ENCODE measurements around the gene STARD7.

Gene STARD7

DNA sequence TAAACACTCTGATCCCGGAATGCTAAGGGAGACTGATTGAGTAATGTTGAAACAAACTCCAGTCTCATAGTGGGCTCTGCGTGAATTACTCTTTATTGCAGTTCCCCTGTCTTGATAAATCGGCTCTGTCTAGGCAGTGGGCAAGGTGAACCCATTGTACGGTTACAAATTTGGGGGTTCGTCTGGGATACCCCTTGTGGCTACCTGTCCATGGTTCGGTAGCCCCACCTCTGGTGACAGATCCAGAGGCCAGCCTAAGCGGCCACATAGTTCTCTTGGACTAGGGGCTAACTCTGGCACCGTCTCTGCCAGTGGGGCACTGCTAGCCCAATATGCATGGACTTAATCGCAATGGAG is 1.1 kb upstream of the STARD7 start:
- no peaks in the 10 kb centered on the region for H3K9me3 ChIP-seq (ENCODE audit: insufficient read depth, low read depth, low read length)
- H3F3A ChIP-seq (ENCODE audit: low read depth), result no peaks in the 10 kb centered on the region
- TF ChIP-seq, protein P1, sequence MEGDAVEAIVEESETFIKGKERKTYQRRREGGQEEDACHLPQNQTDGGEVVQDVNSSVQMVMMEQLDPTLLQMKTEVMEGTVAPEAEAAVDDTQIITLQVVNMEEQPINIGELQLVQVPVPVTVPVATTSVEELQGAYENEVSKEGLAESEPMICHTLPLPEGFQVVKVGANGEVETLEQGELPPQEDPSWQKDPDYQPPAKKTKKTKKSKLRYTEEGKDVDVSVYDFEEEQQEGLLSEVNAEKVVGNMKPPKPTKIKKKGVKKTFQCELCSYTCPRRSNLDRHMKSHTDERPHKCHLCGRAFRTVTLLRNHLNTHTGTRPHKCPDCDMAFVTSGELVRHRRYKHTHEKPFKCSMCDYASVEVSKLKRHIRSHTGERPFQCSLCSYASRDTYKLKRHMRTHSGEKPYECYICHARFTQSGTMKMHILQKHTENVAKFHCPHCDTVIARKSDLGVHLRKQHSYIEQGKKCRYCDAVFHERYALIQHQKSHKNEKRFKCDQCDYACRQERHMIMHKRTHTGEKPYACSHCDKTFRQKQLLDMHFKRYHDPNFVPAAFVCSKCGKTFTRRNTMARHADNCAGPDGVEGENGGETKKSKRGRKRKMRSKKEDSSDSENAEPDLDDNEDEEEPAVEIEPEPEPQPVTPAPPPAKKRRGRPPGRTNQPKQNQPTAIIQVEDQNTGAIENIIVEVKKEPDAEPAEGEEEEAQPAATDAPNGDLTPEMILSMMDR (conservative IDR thresholded peaks at IDR 0.05; ENCODE audit: low read length), result no peak
- no peak for TF ChIP-seq EZH2phosphoT487 (IDR thresholded peaks at IDR 0.05; ENCODE audit: borderline replicate concordance)
- H3K4me2 ChIP-seq (ENCODE audit: low read depth, low read length, poor library complexity, severe bottlenecking), result peak overlapping the region; percentile 90
- H4K20me1 ChIP-seq (ENCODE audit: insufficient read depth, low read length, poor library complexity, severe bottlenecking), result peaks cover 32% of the 10 kb centered on the region
- H3K4me3 ChIP-seq (ENCODE audit: low read length, poor library complexity, severe bottlenecking), result peak overlapping the region; percentile 95
- no peaks in the 10 kb centered on the region for H3K36me3 ChIP-seq (ENCODE audit: insufficient read depth, low read length)
- H2AFZ ChIP-seq (ENCODE audit: low read length), result no peak overlapping the region
- peak overlapping the region; percentile 94 for H3K9ac ChIP-seq (ENCODE audit: low read depth, low read length, poor library complexity, severe bottlenecking)
- H3K79me2 ChIP-seq (ENCODE audit: insufficient read depth, low read length), result peaks cover 64% of the 10 kb centered on the region
- no peaks in the 10 kb centered on the region for H3K9me2 ChIP-seq (replicated peaks; ENCODE audit: low read depth, low read length)
- H3K27me3 ChIP-seq (ENCODE audit: insufficient read depth, low read length, poor library complexity, severe bottlenecking), result no peaks in the 10 kb centered on the region
- peaks cover 39% of the 10 kb centered on the region for H3K4me1 ChIP-seq (ENCODE audit: insufficient read depth, low read length, poor library complexity, severe bottlenecking)

DNA sequence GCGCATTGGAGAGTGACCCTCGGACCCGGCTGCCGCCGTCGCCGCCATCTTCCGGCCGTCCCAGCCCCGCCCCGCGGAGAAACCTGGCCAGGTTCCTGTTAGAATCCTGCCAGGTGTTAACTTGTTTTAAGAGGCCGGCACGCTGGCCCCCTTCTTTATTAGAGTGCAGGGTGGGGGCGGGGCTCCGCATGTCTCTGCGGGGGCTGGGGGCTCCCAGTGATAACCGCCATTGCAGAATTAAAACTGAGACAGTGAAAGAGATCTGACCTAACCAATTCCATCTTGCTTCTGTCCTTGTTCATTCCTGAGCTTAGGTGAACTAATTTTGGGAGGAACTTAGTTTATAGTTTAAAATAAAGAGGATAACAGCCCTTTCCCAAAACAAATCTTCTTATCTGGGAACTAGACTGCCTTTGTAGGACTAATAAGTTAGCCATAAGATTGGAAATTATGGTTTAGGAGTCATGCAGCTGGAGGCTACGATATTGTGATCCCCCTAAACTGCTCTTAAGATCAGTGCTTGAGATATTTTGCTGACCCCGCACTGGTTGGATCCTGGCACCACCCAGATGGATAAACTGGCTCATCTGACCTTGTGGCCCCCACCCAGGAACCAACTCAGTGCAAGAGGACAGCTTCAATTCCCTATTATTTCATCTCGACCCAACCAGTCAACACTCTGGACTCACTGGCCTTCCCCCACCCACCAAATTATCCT is 543 bp upstream of the STARD7 start:
- Histone ChIP-seq H4K20me1 (ENCODE audit: insufficient read depth, low read length, poor library complexity, severe bottlenecking) (peaks cover 38% of the 10 kb centered on the region), H3K79me2 (ENCODE audit: insufficient read depth, low read length) (peaks cover 69% of the 10 kb centered on the region), H3K4me2 (ENCODE audit: low read depth, low read length, poor library complexity, severe bottlenecking) (peak overlapping the region; percentile 90), H3K9ac (ENCODE audit: low read depth, low read length, poor library complexity, severe bottlenecking) (peak overlapping the region; percentile 94), H3F3A (ENCODE audit: low read depth) (no peaks in the 10 kb centered on the region), H3K4me1 (ENCODE audit: insufficient read depth, low read length, poor library complexity, severe bottlenecking) (peaks cover 42% of the 10 kb centered on the region), H3K4me3 (ENCODE audit: low read length, poor library complexity, severe bottlenecking) (peak overlapping the region; percentile 95), H2AFZ (ENCODE audit: low read length) (peak overlapping the region; percentile 88), H3K36me3 (ENCODE audit: insufficient read depth, low read length) (no peaks in the 10 kb centered on the region), H3K9me3 (ENCODE audit: insufficient read depth, low read depth, low read length) (no peaks in the 10 kb centered on the region), H3K9me2 (replicated peaks; ENCODE audit: low read depth, low read length) (no peaks in the 10 kb centered on the region), H3K27me3 (ENCODE audit: insufficient read depth, low read length, poor library complexity, severe bottlenecking) (no peaks in the 10 kb centered on the region)
- no peak for TF ChIP-seq EZH2phosphoT487 (IDR thresholded peaks at IDR 0.05; ENCODE audit: borderline replicate concordance)
- TF ChIP-seq, protein P1 (conservative IDR thresholded peaks at IDR 0.05; ENCODE audit: low read length), result no peak

DNA sequence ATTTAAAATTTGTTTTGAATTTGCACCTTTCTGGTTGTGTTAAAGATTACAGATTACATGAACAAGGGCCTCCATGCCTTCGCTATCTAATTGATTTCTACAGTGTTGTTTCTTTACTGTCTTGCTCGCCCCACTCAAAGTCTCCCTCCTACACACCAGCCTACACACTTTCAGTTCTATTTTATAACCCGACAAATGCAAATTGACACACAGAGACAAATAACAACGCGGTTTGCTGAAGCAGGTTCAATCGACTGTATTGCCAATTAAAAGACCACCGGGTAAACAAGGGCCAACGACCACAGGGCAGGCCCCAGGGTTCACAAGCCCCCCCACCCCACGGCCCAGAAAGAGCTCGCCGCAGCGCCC is 869 bp downstream of the STARD7 start:
- Histone ChIP-seq H3K9me2 (replicated peaks; ENCODE audit: low read depth, low read length) (no peaks in the 10 kb centered on the region), H3K9ac (ENCODE audit: low read depth, low read length, poor library complexity, severe bottlenecking) (peak overlapping the region; percentile 94), H3K4me1 (ENCODE audit: insufficient read depth, low read length, poor library complexity, severe bottlenecking) (peaks cover 54% of the 10 kb centered on the region), H3K36me3 (ENCODE audit: insufficient read depth, low read length) (no peaks in the 10 kb centered on the region), H3F3A (ENCODE audit: low read depth) (no peaks in the 10 kb centered on the region), H3K4me2 (ENCODE audit: low read depth, low read length, poor library complexity, severe bottlenecking) (peak overlapping the region; percentile 100), H3K9me3 (ENCODE audit: insufficient read depth, low read depth, low read length) (no peaks in the 10 kb centered on the region), H4K20me1 (ENCODE audit: insufficient read depth, low read length, poor library complexity, severe bottlenecking) (peaks cover 52% of the 10 kb centered on the region), H3K79me2 (ENCODE audit: insufficient read depth, low read length) (peaks cover 79% of the 10 kb centered on the region), H3K4me3 (ENCODE audit: low read length, poor library complexity, severe bottlenecking) (peak overlapping the region; percentile 95), H3K27me3 (ENCODE audit: insufficient read depth, low read length, poor library complexity, severe bottlenecking) (no peaks in the 10 kb centered on the region), H2AFZ (ENCODE audit: low read length) (no peak overlapping the region)
- no peak for TF ChIP-seq EZH2phosphoT487 (IDR thresholded peaks at IDR 0.05; ENCODE audit: borderline replicate concordance)
- TF ChIP-seq, protein P1 (conservative IDR thresholded peaks at IDR 0.05; ENCODE audit: low read length), result no peak

All from Loucy (cell line).